NCI-H748 (cell line): Measurements from ENCODE around the gene ITPR2.
"Not testable (repeated sequence)": the region's sequence is repeated elsewhere in the genome, so short reads cannot be mapped to it uniquely, and the experiment has no call there.

ENCODE experiments used
- DNase-seq: peaks from one replicate; lab custom pipeline; 2025; ENCODE audit not compliant: unreplicated experiment; lab: John Stamatoyannopoulos, UW

ITPR2 gene

DNA sequence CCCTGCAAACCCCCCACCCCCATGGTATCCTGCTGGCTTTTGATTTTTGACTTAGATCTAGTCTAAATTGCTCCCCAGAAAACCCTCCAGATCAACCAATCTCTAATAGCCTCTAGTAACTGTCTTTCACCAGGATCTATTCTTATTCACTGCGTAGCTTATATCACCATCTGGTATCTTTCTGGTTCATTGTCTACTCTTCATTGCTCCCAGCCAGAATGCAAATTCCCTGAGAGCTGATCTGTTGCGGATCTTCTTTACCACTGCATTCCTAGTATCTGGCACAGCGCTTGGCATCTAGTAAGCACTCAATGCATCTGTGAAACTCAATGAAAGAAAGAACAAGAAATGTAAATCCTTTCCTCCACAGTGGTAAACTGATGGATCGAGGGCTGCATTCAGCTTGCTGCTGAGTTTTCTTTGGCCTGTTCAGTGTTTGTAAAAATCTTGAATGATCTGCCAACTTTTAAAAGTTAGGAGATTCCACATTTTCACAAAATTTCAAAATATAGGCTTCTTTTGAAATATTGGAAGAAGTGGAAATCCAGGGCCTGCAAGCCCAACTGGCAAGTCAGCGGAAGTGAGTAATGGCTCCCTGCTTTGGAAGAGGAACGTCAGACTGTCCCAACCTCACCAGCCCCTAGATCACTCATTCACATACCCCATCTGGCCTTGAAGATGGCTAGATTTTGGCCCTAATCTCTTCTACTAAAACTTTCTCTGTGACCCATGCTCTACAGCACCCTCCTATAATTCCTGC is 363.4 kb downstream of the ITPR2 start:
- DNase-seq = no peak

GRCh38 chr12:26467351-26467750 is 365.6 kb downstream of the ITPR2 start:
- peak; percentile 18 for DNase-seq

DNA sequence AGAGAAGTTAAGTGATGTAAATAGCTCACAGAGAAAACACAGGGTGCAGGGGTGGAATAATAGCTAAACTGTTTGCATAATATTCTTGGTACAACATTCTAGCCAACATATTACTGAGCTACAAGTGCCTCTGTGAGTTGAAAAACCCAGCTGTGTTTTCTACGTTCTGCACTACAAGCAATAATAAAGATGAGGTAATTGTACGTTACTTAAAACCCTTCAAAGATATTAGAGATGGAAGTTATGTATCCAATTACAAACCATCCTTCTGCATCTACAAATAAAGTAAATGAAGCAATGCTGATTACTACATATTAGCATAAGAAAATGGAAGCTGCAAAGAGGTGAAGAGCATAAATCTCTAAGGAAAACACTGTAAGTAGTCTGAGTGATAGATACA is 366.3 kb downstream of the ITPR2 start:
- peak; percentile 59 for DNase-seq

GRCh38 chr12:26465419-26466097 is 367.4 kb downstream of the ITPR2 start:
- no peak for DNase-seq

GRCh38 chr12:26461776-26462175 is 371.2 kb downstream of the ITPR2 start:
- no peak for DNase-seq

DNA sequence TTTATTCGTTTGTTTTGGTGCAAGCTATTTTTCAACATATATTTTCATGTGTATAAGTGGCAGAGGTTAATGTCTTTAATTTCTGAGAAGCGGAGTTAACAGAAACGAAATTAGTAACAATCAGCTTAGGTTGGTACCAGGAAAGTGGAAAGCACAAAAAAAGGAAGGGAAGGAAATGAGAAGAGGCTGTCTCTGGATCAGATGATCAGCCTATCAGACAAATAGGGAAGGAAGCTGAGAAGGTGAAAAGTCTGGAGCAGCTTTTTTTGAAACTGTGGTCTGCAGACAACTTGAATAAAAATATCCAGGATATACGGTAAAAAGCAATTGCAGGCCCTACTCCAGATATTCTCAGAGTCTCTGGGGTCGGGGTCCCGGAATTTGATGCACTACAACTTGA is 372.6 kb downstream of the ITPR2 start:
- DNase-seq = no peak

DNA sequence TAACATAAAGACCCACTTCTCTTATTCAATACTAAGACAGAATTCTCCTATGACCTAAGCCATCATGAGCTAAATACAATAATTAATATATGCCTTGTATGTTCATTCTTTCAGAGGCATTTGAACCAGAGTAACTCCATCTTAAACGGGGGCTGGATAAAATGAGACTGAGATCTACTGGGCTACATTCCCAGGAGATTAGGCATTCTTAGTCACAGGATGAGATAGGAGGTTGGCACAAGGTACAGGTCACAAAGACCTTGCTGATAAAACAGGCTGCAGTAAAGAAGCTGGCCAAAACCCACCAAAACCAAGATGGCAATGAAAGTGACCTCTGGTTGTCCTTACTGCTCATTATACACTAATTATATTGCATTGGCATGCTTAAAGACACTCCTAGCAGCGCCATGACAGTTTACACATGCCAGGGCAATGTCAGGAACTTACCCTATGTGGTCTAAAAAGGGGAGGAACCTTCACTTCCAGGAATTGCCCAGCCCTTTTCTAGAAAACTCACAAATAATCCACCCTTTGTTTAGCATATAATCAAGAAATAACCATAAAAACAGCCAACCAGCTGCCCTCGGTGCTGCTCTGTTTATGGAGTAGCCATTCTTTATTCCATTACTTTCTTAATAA is 376.9 kb downstream of the ITPR2 start:
- no peak for DNase-seq

DNA sequence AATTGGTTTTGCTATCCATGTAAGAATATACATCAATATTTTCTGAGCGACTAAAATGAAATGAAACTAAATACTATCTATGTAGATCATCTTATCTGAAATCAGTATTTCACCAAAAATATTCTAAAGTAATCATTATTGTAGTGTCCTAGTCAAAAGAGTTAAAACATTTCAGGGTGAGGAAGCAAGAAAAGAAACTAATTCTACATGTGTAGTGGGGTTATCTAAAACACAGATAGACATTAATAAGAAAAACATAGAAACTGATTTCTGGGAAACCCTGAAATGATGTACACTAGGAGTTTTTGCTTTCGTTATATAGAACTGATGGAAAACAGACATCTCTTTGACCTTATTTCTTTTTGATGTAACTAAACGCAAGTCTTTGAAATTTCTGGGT is 379.7 kb downstream of the ITPR2 start:
- no peak for DNase-seq

DNA sequence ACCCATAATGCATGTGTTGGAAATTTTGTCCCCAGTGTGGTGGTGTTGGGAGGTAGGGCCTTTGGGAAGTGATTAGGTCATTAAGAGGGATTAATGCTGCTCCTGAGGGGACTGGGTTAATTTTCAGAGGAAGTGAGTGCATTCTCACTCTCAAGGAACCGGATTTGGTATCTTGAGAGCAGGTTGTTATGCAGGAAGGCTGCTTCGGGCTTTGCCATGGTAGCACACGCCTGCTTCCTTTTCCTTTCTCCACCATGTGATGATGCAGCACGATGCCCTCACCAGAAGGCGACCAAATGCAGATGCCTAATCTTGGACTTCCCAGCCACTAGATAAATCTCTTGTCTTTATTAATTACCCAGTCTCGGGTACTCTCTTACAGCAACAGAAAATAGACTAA is 380.5 kb downstream of the ITPR2 start:
- no peak for DNase-seq

- DNase-seq = no peak
Observed at GRCh38 chr12:26451763-26452162, 381.2 kb downstream of the ITPR2 start.

- DNase-seq = no peak
Observed at GRCh38 chr12:26445909-26446308, 387.1 kb downstream of the ITPR2 start.

DNA sequence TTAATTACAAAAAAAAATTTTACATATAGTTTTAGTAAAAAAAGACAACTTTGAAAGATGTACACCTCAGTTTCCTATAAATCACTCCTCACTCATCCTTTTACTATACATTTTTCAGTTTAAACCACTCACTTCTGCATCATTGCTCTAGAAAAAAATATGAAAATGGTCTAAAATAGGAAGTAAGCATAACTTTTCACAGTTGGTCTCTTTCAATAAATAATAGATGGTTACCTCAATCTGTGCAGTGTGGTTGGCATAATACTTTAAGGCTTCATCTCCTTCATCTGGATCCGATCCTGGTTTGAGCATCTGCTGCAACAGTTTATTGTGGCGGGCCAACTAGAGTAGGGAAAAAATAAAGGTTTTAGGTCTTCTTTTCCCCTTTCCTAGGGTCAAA is 389.7 kb downstream of the ITPR2 start:
- no peak for DNase-seq

GRCh38 chr12:26441434-26441833 is 391.6 kb downstream of the ITPR2 start:
- DNase-seq = no peak

- DNase-seq = no peak
Observed at GRCh38 chr12:26435069-26435404, 398.0 kb downstream of the ITPR2 start.

DNA sequence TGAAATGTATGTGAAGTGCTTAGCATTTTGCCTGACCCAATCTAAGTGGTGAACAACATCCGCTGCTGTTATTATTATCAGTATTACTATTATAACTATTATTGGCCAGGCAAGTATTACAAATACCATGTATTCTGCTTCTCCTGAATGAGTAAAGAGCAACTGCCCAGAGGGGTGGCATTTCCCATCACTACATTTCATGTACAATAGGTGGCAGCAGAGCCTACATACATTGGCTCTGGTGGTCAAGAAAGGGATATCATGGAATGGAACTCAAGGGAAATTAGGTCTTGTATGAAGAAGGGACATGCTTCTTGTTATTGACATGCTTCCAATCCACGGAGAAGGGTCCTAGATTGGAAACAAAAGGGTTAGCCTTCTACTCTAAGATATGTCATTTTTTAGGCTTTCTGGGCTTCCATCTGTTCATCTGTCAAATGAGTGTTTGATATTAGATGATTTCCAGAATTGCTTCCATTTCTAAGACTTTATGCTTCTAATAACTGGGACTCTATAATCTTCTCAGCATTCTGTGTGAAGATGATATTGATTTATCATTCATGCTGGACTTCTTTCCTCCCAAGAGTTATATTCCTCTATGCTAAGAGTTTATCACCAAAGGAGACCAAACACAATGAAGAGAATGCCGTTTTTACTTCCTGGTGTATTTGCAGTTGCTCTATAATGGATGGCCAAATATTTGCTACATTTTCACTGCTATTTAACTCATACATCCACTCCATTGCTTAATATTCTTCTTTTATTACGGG is 398.5 kb downstream of the ITPR2 start:
- DNase-seq = peak; percentile 74

- DNase-seq = not testable (repeated sequence)
Observed at GRCh38 chr12:26433701-26434100, 399.3 kb downstream of the ITPR2 start.

DNA sequence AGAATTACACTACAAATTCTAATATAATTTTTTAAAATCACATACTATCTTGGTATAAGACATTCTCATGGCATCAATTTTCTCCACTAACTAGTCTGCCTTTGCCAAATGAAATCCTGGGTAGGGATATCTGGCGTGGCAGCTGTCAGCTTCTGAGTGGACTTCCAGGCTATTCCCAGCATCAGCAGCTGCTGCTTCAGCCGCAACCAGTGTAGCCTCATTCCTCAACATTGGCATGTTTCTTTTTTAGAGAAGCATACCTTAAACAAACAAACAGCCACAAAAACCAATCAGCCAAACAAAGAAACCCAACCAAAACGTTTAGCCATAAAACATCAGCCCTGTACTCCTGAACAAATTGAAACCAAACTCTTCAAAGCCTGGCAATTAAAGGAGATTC is 401.8 kb downstream of the ITPR2 start:
- DNase-seq = no peak

DNA sequence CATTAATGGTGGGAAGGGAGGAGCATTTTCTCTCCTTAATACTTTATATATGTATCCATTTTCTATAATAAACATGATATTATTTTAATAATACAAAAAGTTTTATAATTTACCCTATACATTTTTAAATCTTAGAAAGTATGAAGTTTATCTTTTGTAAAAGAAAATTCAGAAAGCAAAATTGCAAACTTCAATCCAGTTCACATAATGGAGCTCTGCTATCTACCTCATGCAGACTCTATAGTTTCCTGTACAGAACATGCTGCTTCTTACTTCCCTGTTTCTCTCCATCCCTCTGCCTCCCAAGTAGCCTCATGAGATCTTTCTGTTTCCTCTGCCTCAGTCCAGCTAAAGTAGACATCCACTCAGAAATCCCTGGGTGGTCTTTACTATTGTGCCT is 402.4 kb downstream of the ITPR2 start:
- not testable (repeated sequence) for DNase-seq

- DNase-seq = peak; percentile 12
Observed at GRCh38 chr12:26429070-26429691, 403.8 kb downstream of the ITPR2 start.

- no peak for DNase-seq
Observed at GRCh38 chr12:26428420-26428819, 404.6 kb downstream of the ITPR2 start.

DNA sequence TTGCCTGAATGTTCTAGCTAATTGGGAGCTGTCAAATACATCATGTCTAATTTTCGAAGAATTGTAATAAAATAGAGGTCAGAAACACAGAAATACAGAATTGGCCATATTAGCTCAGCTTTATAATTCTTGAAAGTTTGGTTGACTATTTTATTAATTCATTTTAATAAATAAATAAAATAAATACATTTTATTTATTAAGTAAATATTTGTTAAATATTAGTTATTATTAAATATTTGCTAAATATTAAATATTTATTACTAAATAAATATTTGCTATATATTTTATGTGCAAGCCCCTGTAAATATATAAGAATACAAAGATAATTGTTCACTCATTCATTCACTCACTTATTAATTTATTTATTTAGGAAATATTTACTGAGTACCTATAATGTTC is 406.3 kb downstream of the ITPR2 start:
- DNase-seq = no peak
